Stimulated activated CD8-positive, alpha-beta memory T cell treated with anti-CD3 and anti-CD28 coated beads, Interleukin-4, amount 100 ng/mL, for 24 hours (primary cell): ENCODE data around the gene CTXND1.

ENCODE experiments used
- DNase-seq: peaks from one replicate; pipeline ENCODE4 v3.0.0-alpha.2; 2020; ENCODE audit warnings: low read depth

Gene CTXND1

DNA sequence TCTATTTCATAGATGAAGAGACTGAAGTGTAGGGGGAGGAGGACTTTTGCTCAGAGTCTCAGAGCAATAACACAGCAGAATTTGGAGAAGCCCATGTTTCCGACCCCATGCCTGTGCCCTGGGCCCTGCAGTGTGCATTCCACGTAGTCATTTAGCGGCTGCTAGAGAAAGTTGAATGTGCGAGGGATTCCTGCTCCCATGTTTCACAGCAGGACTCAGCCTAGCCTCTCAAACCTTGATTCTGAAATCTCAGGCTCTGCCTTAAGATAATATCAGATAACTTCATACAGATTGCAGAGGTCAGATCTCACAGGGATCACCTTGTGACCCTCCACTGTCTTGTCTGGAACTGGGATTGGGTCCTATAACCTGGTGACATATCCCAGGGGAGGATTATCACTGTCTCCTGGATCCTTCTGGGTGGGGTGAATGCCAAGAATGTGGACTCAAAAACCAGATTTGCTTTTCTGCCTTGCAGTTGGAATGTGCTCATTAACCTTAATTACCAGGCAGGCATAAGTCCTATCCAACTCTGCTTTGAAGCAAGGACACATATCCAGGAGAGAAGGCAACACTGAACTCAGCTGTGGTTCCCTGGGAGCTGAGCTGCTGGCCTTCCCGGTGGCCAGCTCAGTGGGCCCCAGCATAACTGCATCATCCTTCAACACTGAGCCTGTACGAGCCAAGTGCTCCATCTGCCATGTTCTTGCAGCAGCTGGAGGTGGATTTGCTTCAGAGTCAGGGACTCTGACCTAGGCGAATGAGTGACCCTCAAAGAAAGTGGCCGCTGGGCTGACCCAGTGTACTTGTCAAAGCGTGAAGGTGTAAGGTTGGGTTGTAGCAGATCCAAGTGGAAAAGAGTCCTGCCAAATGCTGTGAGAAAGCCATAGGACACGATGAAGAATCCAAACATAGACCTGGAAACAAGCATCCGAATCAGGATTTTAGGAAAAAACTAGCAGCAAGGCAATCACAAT is 43.0 kb downstream of the CTXND1 start:
- no peak for DNase-seq

DNA sequence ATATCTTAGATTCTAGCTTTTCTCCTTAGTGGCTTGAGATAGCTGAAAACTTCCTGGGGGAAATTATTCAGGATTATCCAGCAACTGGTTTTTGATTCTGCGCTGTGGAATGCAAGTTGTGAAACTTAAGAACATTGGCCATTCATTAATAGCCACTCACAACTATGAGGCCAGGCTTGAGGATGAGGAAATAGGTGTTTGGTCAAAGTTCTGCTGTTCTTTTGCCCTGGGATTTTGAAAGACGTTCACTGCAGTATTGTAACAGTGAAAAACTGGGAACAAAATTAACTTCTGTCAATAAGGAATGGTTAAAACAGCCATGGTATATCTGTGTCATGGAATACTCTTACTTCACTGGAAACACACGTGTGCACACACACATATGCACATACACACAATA is 44.1 kb downstream of the CTXND1 start:
- DNase-seq, result no peak

GRCh38 chr15:80204231-80204630 is 47.8 kb downstream of the CTXND1 start:
- no peak for DNase-seq

GRCh38 chr15:80203361-80203885 is 48.6 kb downstream of the CTXND1 start:
- DNase-seq, result no peak

GRCh38 chr15:80202641-80203360 is 49.2 kb downstream of the CTXND1 start:
- no peak for DNase-seq

- no peak for DNase-seq
Observed at GRCh38 chr15:80202016-80202315, 50.0 kb downstream of the CTXND1 start.

DNA sequence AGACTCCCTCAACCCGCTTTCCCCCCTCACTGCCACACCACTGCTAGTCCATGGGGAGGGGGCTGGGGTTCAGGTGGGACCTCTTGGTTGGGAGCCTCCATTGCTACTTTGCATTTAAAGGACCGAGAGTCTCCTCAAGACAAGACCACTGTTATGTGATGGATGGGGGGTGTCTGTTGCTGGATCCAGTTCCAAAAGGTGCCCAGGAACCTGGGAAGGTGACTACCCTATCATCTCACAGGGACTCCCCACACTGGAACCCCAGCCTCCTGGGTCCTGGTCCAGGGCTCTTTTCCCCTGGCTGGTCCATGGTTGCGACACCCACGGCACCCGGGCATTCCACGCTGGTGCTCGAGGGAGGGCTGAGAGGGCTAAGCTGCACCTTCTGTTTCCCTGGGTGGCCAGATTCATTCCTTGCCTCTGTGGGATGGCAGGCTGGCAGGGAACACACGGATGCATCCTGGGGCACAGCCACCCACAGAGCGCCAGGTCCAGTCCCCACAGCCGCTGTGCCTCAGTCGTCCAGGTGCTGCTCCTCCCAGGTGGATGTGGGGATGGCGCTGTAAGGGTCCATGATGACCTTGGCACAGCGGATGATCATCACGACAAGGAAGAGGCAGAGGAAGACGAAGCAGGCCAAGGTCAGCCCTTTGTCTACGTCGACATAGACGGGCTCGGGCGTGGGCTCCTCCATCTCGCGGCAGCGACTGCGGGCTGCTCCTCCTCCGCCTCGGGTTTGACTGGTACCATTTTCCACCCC is 50.6 kb downstream of the CTXND1 start:
- no peak for DNase-seq

- DNase-seq, result no peak
Observed at GRCh38 chr15:80199869-80200268, 52.1 kb downstream of the CTXND1 start.

DNA sequence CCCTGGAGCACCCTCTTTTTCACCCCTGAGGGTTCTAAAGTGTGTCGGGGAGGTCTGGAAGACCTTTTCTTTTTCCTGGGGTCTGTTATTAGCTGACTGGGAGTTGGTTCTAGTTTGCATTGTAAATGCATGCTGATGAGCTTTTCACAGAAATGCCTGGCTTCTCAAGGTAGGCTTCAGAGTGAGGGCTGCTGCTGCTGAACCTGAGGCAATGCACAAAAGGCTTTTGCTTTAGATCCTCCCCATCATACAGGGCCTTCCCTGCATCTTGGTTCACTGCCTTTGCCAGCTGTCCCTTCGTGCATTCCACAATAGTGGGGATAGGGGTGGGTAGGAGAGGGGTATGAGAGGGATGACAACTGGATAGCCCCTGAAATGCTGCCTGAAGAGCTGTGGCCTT is 52.6 kb downstream of the CTXND1 start:
- no peak for DNase-seq

DNA sequence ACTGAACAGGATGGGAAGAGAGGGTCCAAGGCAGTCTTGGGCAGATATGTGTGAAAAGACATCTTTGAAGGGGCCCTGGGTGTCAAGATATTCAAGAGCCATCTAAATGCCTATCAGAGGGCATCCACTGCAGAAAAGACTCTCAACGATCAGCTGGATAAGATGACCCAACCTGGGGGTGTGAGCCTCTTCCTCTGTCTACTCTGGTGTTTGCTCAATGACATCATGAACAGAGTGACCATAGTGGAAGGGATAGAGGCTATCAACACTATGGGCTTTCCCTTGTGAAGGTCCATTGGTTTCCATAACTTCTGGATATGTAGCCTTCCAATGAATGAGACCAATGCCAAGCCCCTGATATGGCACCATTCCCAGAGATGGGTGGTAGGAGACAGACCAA is 57.1 kb downstream of the CTXND1 start:
- DNase-seq, result no peak

GRCh38 chr15:80194186-80194585 is 57.8 kb downstream of the CTXND1 start:
- no peak for DNase-seq

DNA sequence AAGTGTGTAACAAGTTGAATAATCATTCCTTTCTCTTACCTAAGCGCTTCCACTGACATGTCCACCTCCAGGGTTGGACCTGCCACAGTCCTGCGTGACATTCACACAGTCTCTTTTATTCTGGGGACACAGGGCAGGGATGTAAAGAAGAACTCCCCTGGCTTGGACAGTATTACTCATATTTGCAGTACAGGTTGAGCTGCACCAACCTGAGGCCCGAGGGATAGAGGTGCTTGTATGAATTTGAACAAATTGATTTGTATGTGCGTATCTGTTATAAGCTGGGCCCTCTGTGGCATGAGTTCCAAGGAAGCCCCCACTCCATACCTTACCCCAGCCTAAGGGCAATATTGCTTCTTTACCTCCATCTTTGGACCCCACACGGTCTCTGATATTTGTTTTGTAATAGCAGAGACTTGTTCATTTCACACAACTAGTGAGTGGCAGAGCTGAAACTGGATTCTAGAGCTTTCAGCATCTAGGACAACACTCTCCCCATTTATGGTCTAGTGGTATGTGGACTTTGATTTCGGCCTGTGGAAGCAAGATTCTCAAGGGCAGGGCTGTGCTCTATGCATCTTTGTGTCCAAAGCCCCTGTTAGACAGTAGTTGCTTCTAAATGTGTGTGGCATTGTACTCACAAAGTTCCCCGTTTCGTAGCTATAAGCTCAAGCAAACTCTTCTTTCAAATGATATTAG is 60.0 kb downstream of the CTXND1 start:
- DNase-seq, result no peak

DNA sequence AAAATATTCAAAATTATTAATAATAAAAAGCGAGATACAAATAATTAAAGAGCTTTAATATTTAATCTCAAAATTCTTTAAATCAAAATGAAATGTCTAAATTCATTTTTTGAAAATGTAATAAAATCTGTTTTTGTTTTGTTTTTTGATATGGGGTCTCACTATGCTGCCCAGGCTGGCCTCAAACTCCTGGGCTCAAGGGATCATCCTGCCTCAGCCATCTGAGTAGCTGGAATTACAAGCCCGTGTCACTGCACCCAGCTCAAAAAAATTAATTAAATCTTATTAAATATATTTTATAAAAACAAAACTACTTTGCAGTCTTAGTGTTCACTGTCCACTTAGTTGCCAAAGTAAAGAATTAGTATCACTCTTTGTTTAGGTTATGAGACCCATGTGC is 60.8 kb downstream of the CTXND1 start:
- DNase-seq, result no peak

GRCh38 chr15:80188251-80188650 is 63.8 kb downstream of the CTXND1 start:
- DNase-seq, result no peak

DNA sequence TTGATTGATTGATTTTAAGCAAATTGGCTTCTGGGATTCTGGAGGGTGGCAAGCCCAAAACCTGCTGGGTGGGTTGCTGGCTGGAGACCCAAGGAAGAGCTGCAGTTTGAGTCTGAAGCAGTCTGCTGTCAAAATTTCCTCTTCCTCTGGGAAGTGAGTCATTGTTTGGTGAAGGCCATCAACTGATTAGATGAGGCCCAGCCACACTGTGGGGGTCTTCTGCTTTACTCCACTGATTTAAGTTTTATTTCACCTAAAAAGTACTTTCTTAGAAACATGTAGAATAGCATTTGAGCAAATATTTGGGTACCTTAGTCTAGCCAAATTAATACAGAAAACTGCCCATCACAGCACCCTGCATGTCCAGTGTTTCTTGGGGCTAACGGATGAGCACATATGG is 65.4 kb downstream of the CTXND1 start:
- DNase-seq, result no peak

- no peak for DNase-seq
Observed at GRCh38 chr15:80186066-80186465, 65.9 kb downstream of the CTXND1 start.

DNA sequence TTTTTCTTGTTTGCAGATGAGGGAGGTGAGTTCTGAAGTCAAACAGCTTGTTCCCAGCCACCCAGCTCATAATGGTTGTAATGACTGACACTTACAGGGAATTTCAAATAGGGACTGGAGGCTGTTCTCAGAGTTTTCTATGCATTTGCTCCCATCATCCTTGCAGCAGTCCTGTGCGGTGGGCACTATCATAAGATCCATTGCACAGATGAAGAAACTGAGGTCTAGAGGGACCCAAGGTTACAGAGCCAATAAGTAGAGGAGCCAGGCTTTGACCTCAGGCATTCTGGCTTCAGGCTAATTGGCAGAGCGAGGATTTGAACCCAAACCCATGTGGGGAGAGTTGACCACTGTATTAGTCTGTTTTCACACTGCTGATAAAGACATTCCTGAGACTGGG is 66.9 kb downstream of the CTXND1 start:
- DNase-seq, result no peak

DNA sequence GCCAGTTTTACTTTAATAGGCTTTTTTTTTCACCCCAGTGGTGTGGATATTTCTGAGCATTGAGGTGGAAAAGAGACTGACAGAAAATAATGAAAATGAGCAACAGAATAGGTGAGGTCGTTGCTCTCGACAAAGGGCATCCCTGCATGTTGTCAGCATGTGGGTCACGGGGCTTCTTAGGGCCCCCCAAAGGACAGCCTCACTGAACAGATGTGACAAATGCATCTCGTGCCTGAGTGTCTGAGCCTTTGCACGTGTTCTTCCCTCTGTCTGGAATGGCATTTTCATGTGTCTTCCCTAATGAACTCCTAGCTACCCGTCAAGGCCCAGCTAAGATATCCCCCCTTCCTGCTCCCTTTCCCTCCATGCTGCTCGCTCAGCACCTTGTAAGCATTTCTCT is 67.5 kb downstream of the CTXND1 start:
- DNase-seq, result no peak

DNA sequence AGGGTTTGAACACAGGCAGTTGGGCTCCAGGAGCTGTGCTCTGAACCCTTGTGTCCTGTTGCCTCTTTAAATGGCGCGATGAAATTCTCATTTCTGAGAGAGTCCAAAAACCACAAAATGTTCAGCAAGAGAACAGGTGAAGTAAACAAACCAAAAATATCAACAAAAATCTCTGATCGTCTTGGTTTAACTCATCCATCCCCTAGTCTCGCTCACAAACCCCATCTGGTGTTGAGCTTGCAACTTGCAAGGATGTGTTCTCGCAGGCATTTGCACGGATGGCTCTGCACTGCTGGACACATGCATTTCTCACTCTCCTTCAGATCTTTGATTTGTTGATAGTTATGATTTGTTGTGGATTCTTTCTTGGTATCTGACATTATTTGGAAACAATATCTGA is 68.1 kb downstream of the CTXND1 start:
- DNase-seq, result no peak

DNA sequence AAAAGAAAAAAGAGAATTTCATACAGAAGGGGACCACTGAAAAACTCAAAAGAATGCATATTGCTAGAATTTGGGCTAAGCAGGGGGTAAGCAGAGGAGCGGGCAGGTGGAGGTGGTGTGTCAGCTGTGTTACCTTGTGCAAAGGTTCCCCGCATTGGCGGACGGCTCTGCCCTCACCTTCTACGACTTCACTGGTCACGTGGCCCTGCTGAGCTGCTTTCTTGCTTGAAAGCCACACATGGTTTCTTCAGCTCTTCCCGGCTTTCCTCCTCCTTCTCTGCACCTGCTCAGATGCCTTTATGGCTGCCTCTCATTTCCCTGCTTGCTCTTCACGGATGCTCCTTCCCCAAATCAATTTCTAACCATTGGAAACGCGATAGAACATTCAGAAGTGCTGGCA is 68.7 kb downstream of the CTXND1 start:
- DNase-seq, result no peak

GRCh38 chr15:80182611-80183261 is 69.3 kb downstream of the CTXND1 start:
- no peak for DNase-seq
